GM18505 (cell line): Measurements from ENCODE around the gene ESPN.
"Not testable (repeated sequence)": the region's sequence is repeated elsewhere in the genome, so short reads cannot be mapped to it uniquely, and the experiment has no call there.

ENCODE experiments used
- ATAC-seq: cut with Tn5 transposase; IDR thresholded peaks from one replicate; pipeline ENCODE4 v1.9.1; 2021; ENCODE audit not compliant: unreplicated experiment
- POLR2A ChIP-seq: IDR thresholded peaks from 4 replicates; pipeline ENCODE4 v1.6.1; 2011; ENCODE audit warnings: borderline replicate concordance; ENCODE audit not compliant: insufficient read depth, insufficient read length; ENCODE audit errors: extremely low read depth

The ESPN gene

DNA sequence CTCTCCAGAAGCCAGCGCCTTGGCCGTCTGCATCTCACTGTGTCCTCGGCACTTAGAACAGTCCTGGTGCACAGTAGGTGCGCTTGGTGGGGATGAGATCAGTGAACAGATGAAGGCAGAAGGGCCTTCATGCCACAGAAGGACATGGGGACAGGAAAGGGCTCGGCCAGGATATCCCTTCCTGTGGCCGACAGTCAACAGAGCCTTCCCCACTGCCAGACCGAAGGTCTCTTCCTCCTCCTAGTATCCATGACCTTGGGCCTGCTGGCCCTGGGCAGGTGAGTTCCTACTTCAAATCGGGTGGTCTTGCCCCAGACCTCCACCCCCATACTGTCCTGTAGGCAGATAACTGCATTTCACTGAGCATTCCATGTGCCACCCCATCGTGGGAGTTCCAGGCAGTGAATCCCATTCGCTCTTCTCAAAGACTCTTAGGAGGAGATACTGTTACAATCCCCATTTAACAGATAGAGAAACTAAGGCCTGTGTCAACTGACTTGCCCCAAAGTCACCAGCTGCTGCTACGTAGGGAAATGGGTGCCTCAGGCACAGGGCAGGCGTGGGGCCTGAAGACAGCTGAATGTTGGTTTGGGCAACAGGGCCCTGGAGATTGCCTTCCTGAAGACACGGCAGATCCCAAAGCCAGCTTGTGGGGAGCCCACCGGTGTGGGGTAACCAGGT is 63.4 kb downstream of the ESPN start:
- ATAC-seq: no peak
- TF ChIP-seq POLR2A: no peak

DNA sequence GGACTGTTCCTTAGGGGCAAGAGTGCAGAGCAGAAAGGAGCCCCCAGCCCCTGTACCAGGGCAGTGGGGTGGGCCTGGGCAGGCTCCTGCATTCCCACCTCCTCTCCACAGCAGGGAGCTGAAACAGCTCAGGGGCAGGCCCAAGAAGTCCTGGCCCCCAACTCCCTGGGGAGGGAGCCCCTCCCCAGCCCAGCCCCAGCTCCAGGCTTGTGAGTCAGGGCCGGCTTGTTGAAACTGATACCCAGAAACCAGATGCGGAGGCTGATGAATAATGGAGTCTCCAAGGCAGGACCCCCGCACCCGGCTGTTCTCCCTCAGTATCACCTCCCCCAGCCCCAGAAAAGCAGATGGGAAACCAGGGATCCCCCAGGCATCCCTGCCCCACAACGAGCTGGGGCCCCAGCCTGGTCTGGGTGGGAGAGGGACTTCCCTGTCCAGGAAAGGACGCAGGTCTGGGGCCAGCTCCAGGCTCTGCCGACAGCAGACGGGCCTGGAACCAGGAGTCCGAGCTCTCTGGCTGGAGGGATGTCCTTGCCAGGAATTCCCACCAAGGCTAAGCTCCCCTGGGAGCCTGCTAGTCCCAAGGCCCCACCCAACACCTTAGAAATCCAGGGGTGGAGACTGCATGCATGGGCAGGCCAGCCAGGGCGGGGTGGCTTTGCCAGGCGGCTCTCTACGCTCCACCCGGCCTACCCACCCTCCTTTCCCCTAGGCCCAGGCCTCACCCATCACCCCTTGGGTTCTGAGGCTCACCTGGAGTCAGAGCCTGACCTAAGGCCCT is 64.2 kb downstream of the ESPN start:
- no peak for ATAC-seq
- TF ChIP-seq POLR2A: no peak

- no peak for TF ChIP-seq POLR2A
- no peak for ATAC-seq
Measured at GRCh38 chr1:6489383-6489765, 64.8 kb downstream of the ESPN start.

DNA sequence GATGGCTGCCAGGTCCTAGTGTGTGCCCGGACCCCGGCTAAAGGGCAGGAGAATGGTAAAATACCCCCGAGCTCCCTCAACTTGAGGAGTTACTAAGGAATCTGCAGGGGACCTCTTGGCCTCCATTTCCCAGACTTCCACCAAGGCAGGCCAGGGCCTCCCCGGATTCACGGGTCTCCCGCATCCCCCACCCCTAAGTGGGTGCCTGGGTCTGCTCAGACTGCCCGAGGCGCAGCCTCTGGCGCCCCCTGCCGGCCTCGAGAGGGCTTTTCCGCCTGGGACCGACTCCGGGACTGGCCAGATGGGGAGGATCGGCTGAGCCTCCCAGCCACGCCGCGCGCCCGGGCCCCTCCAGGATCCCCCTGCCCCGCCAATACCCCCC is 65.2 kb downstream of the ESPN start:
- no peak for TF ChIP-seq POLR2A
- ATAC-seq: peak; percentile 47

GRCh38 chr1:6490181-6491080 is 65.9 kb downstream of the ESPN start:
- ATAC-seq: peak; percentile 52
- peak; percentile 45 for TF ChIP-seq POLR2A

- TF ChIP-seq POLR2A: peak; percentile 4
- no peak for ATAC-seq
Measured at GRCh38 chr1:6491081-6491449, 66.5 kb downstream of the ESPN start.

DNA sequence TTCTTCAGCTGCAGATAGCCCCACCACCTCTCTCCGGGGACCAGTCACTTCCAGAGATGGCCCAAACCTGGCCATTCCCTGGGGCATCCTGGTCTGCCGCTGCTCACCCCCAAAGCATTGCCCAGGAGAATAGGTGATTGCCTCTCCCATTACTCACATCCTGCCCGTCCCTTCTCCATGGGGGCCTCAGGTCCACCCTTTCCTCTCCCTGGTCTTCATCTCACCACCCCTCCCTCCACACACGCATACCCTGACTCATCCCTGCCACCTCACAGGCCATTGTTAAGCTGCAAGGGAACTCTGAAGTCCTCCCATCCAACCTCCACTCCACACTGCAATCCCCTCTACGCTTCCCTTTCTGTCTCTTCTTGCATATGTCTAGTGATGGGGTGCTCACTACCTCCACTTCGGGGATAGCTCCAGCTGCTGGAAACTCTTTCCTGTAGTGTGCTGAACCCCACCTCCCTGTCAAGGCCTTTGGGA is 66.9 kb downstream of the ESPN start, which contains the start of gene PLEKHG5:
Gene PLEKHG5 (minus strand): TSS at position 188 of the 483 bp plus-strand sequence. CDS start 14,096 bp downstream, outside the sequence.
- no peak for TF ChIP-seq POLR2A
- no peak for ATAC-seq

DNA sequence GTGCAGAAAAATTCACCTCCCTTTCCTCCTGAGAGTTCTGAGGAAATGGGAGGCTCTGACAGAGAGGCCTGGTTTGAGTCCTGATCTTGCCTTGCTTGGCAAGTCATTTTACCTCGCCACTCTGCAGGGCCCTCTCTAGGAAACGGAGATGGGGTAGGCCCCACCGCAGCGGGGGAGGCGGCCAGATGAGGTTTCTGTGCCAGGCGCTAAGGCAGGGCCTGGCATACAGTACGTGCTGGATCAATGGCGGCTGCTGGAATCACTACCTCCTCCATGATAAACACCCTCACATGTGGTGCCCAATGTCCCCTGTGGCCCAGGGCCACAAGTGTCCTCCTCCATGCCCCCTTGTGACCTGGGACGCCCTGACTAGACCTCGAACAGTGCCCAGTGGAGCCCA is 67.4 kb downstream of the ESPN start:
- ATAC-seq: no peak
- no peak for TF ChIP-seq POLR2A

- ATAC-seq: not testable (repeated sequence)
Measured at GRCh38 chr1:6493834-6494223, 69.3 kb downstream of the ESPN start.

- ATAC-seq: no peak
Measured at GRCh38 chr1:6494627-6495026, 70.1 kb downstream of the ESPN start.

GRCh38 chr1:6495041-6495441 is 70.5 kb downstream of the ESPN start:
- no peak for ATAC-seq
- TF ChIP-seq POLR2A: no peak

More at GRCh38 chr1:6494627-6495026, 70.1 kb downstream of the ESPN start:
- no peak for TF ChIP-seq POLR2A

DNA sequence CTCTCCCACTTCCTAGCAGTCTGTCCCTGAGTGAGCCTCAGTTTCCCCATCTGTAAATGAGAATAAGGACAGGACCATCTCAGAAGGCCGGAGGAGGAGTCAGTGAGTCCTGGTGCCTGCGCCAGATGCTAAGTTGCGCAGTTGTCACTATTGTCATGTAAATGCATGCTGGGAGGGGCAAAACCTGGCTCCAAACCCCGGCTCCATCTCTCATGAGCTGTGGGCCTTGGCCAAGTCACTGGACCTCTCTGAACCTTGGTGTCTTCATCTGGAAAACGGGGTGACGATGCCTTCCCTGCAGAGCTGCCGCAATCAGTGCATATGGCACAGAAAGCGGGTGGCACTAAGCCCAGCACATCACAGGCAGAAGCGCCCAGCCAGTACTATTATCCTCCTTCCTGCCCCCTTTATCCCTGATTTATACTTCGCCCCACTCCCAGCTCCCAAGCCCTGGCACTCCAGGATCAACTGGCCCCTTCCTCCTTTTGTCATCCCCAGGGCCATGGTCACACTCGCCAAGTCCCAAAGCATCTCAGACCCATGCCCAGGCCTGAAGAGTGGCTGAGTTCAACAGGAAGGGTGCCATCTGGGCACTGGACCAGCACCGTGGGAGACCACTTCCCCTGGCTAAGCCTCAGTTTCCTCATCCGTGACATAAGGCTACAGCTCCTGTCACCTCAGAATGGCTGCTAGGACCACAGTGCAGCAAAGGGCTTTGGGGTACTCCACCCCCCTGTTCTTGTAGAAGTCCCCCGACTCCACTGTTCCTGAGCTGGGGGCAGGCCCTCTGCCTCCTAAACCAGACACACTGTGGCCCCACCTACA is 71.2 kb downstream of the ESPN start:
- no peak for ATAC-seq
- TF ChIP-seq POLR2A: no peak

DNA sequence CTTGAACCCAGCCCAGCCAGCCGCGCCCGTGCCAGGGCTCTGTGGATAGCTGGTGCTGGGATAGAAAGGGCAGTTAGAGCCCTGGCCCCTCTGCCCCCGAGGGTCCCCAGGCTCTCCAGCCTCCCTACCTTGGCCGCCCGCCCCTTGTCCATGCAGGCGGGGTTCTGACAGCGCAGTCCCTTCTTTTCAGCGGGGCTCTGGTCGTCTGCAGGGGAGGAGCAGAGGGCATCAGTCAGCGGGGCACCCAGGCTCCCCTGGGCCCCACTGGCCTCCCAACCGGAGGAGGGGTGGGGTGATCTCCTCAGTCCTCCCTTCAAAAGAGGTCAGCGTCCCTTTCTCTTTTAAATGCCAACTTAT is 71.8 kb downstream of the ESPN start:
- no peak for ATAC-seq
- no peak for TF ChIP-seq POLR2A

- TF ChIP-seq POLR2A: no peak
- no peak for ATAC-seq
Measured at GRCh38 chr1:6496890-6497214, 72.3 kb downstream of the ESPN start.
